Lower leg skin (tissue), 4 donors: ENCODE results near the gene TAS2R16. TPM values are rescaled to one million over a fixed set of nuclear protein-coding genes. Genes with fewer than 3 reads are reported as not detected.

Experiments
- DNase-seq, 2 donors: peaks; one replicate each; pipeline ENCODE4 v3.0.0-alpha.2; 2019; ENCODE audit warnings: low spot score in 2 of 2
- H3K4me3 ChIP-seq: fragments of 200-600 bp; sonication (generic); 2 replicates; pipeline ENCODE4 v1.5.1; 2017; ENCODE audit warnings: mild to moderate bottlenecking, low read depth; ENCODE audit not compliant: poor library complexity, severe bottlenecking
- CTCF ChIP-seq, 3 donors: fragments of 450-650 bp; IDR thresholded peaks; one replicate each; pipeline ENCODE4 v1.5.1; 2016; ENCODE audit warnings: antibody characterized with exemption in 3 of 3, mild to moderate bottlenecking in 3 of 3, moderate library complexity in 2 of 3
- POLR2A ChIP-seq, 2 donors: fragments of 450-650 bp; IDR thresholded peaks; one replicate each; pipeline ENCODE4 v1.6.1; 2016 to 2017; ENCODE audit warnings: antibody characterized with exemption in 2 of 2, mild to moderate bottlenecking in 1 of 2, moderate library complexity in 1 of 2
- WGBS, 2 donors: methylation state at CpG; one replicate each; pipeline ENCODE4 v1.1.5; 2018; 5-methylcytosine and 5-hydroxymethylcytosine counted together
- intact Hi-C: fragments of 100-400 bp; cut with DNase I; formaldehyde crosslinking; loops from one replicate; pipeline ENCODE4 v1.15.0; 2023; ENCODE audit warnings: low total_unique reads
- total RNA-seq, 4 donors: library from RNA; depleted of rRNA; stranded (reverse); fragments of >200 nt; gene quantifications; one replicate each; pipeline ENCODE4 v1.1.0, GENCODE V29; 2016

Gene TAS2R16
- total RNA-seq, 4 donors from 2014 or later = not detected

GRCh38 chr7:123028339-123028738 is 32.8 kb upstream of the TAS2R16 start:
- no peak for TF ChIP-seq CTCF (IDR thresholded peaks at IDR 0.05)
- no peak for TF ChIP-seq POLR2A (IDR thresholded peaks at IDR 0.05)
- intact Hi-C loops = no loop called here
- no peak overlapping the region for H3K4me3 ChIP-seq
- no peak for DNase-seq
- whole genome bisulfite sequencing, 2 donors = 77 to 79% methylated on average over 3 of the region's 3 CpGs

GRCh38 chr7:123026251-123026650 is 30.8 kb upstream of the TAS2R16 start:
- intact Hi-C loops = no loop called here
- WGBS, 2 donors = 80 to 82% methylated on average over 2 of the region's 2 CpGs
- H3K4me3 ChIP-seq = no peak overlapping the region
- TF ChIP-seq POLR2A (IDR thresholded peaks at IDR 0.05) (no peak), CTCF (IDR thresholded peaks at IDR 0.05) (no peak)
- no peak for DNase-seq

- TF ChIP-seq POLR2A (IDR thresholded peaks at IDR 0.05) (no peak), CTCF (IDR thresholded peaks at IDR 0.05) (no peak)
- whole genome bisulfite sequencing, 2 donors = 42 to 46% methylated on average over 3 of the region's 3 CpGs
Measured at GRCh38 chr7:123024989-123025758, 29.7 kb upstream of the TAS2R16 start.

GRCh38 chr7:123023126-123023525 is 27.6 kb upstream of the TAS2R16 start:
- no peak overlapping the region for H3K4me3 ChIP-seq
- intact Hi-C loops = no loop called here
- DNase-seq = no peak
- no peak for TF ChIP-seq CTCF (IDR thresholded peaks at IDR 0.05)
- no peak for TF ChIP-seq POLR2A (IDR thresholded peaks at IDR 0.05)

More at GRCh38 chr7:123024989-123025758, 29.7 kb upstream of the TAS2R16 start:
- H3K4me3 ChIP-seq = no peak overlapping the region
- DNase-seq = no peak
- intact Hi-C loops = no loop called here

- no peak for DNase-seq
- WGBS, 2 donors = 50 to 58% methylated on average over 1 of the region's 1 CpG
- intact Hi-C loops = no loop called here
- no peak overlapping the region for H3K4me3 ChIP-seq
- TF ChIP-seq POLR2A (IDR thresholded peaks at IDR 0.05) (no peak), CTCF (IDR thresholded peaks at IDR 0.05) (no peak)
Measured at GRCh38 chr7:123022576-123022975, 27.1 kb upstream of the TAS2R16 start.

GRCh38 chr7:123012435-123012834 is 16.9 kb upstream of the TAS2R16 start:
- H3K4me3 ChIP-seq = no peak overlapping the region
- DNase-seq = no peak
- intact Hi-C loops = no loop called here
- TF ChIP-seq CTCF (IDR thresholded peaks at IDR 0.05) (no peak), POLR2A (IDR thresholded peaks at IDR 0.05) (no peak)
